HepG2 (cell line): ENCODE results near the gene CREG1. TPM values are rescaled to one million over a fixed set of nuclear protein-coding genes. Genes with fewer than 3 reads are reported as not detected.

Experiments used
- ATF2 ChIP-seq: sonication (generic); formaldehyde crosslinking; IDR thresholded peaks from 2 replicates; pipeline ENCODE4 v1.4.0; 2020; ENCODE audit warnings: missing genetic modification reagents
- CBX2 ChIP-seq, 2 experiments: fragments of 200-600 bp in 1 of 2; sonication (generic); formaldehyde crosslinking in 1 of 2; IDR thresholded peaks; 2 replicates each; pipeline versions ENCODE4 v1.7.0 to v1.8.1; 2018 to 2022; ENCODE audit warnings: low read depth in 2 of 2, low read length in 1 of 2, mild to moderate bottlenecking in 1 of 2, missing genetic modification reagents in 1 of 2
- HMGA1 ChIP-seq: sonication (generic); formaldehyde crosslinking; conservative IDR thresholded peaks from 2 replicates; pipeline ENCODE4 v1.4.0; 2020; ENCODE audit warnings: missing genetic modification reagents
- HMGXB4 ChIP-seq, 2 experiments: sonication (generic) in 1 of 2; formaldehyde crosslinking in 1 of 2; IDR thresholded peaks; 2 replicates each; pipeline versions ENCODE4 v1.4.0 to v1.6.1; 2018 to 2020; ENCODE audit warnings: missing genetic modification reagents in 2 of 2, borderline replicate concordance in 1 of 2, low read depth in 1 of 2, mild to moderate bottlenecking in 1 of 2, missing biosample characterization in 1 of 2
- KMT2B ChIP-seq: IDR thresholded peaks from 2 replicates; pipeline ENCODE4 v1.6.1; 2016; ENCODE audit warnings: missing genetic modification reagents, missing compliant biosample characterization
- MAZ ChIP-seq, 2 experiments: sonication (generic) in 1 of 2; formaldehyde crosslinking in 1 of 2; IDR thresholded peaks; 2 replicates each; pipeline versions ENCODE4 v1.5.0 to v1.6.1; 2012 to 2020; ENCODE audit warnings: low read depth in 2 of 2, mild to moderate bottlenecking in 2 of 2, borderline replicate concordance in 1 of 2, improper control_type of control experiment in 1 of 2, low read length in 1 of 2, missing genetic modification reagents in 1 of 2, moderate library complexity in 1 of 2
- MXD4 ChIP-seq: IDR thresholded peaks from 2 replicates; pipeline ENCODE4 v1.6.1; 2016; ENCODE audit warnings: mild to moderate bottlenecking, missing biosample characterization, missing genetic modification reagents
- MYNN ChIP-seq: sonication (generic); formaldehyde crosslinking; IDR thresholded peaks from 2 replicates; pipeline ENCODE4 v1.4.0; 2020; ENCODE audit warnings: mild to moderate bottlenecking, low read depth, missing genetic modification reagents
- NCOA2 ChIP-seq: sonication (generic); formaldehyde crosslinking; IDR thresholded peaks from 2 replicates; pipeline ENCODE4 v1.8.0; 2022; ENCODE audit warnings: inconsistent platforms
- PHF20 ChIP-seq: sonication (generic); formaldehyde crosslinking; IDR thresholded peaks from 2 replicates; pipeline ENCODE4 v1.5.0; 2020; ENCODE audit warnings: mild to moderate bottlenecking, missing genetic modification reagents
- PTBP1 ChIP-seq: fragments of 200-400 bp; formaldehyde crosslinking; IDR thresholded peaks from 2 replicates; pipeline ENCODE4 v1.6.1; 2018; ENCODE audit warnings: low read length, low read depth; ENCODE audit not compliant: poor library complexity, severe bottlenecking
- TEAD3 ChIP-seq: optimal IDR thresholded peaks from 2 replicates; pipeline ENCODE3; 2016; ENCODE audit warnings: borderline replicate concordance
- U2AF1 ChIP-seq: fragments of 200-400 bp; formaldehyde crosslinking; optimal IDR thresholded peaks from 2 replicates; pipeline ENCODE3; 2017; ENCODE audit warnings: mild to moderate bottlenecking, low read depth, low read length
- ZBED4 ChIP-seq: sonication (generic); formaldehyde crosslinking; IDR thresholded peaks from 2 replicates; pipeline ENCODE4 v1.4.0; 2020; ENCODE audit warnings: missing genetic modification reagents, borderline replicate concordance
- ZMYM2 ChIP-seq: sonication (generic); formaldehyde crosslinking; IDR thresholded peaks from 2 replicates; pipeline ENCODE4 v1.8.0; 2022; ENCODE audit warnings: mild to moderate bottlenecking, missing genetic modification reagents
- ZNF337 ChIP-seq: sonication (generic); formaldehyde crosslinking; IDR thresholded peaks from 2 replicates; pipeline ENCODE4 v1.5.1; 2020; ENCODE audit warnings: missing genetic modification reagents, low read depth, mild to moderate bottlenecking, borderline replicate concordance
- ZNF619 ChIP-seq: sonication (generic); formaldehyde crosslinking; IDR thresholded peaks from 2 replicates; pipeline ENCODE4 v1.4.0; 2020; ENCODE audit warnings: mild to moderate bottlenecking, missing genetic modification reagents
- ZNF660 ChIP-seq: sonication (generic); formaldehyde crosslinking; IDR thresholded peaks from 2 replicates; pipeline ENCODE4 v1.5.1; 2020; ENCODE audit warnings: mild to moderate bottlenecking, low read depth, missing genetic modification reagents, borderline replicate concordance
- ZNF678 ChIP-seq: sonication (generic); formaldehyde crosslinking; IDR thresholded peaks from 2 replicates; pipeline ENCODE4 v1.4.0; 2020; ENCODE audit warnings: mild to moderate bottlenecking, missing genetic modification reagents
- ZNF747 ChIP-seq: sonication (generic); formaldehyde crosslinking; IDR thresholded peaks from 2 replicates; pipeline ENCODE4 v1.8.1; 2023; ENCODE audit warnings: missing genetic modification reagents, mild to moderate bottlenecking, borderline replicate concordance
- polyA plus RNA-seq, 8 experiments: library from polyadenylated mRNA; depleted of rRNA in 3 of 8; stranded (reverse) in 7 of 8; unstranded in 1 of 8; fragments of >200 nt; fragmentation: Illumina TruSeq in 4 of 8; extraction: Trizol in 4 of 8; gene quantifications; 2 replicates each; pipeline versions ENCODE4 v1.2.1 to v1.2.3, GENCODE V29; 2011 to 2016; ENCODE audit warnings: low read depth in 4 of 8, missing spikeins in 1 of 8, mixed read lengths in 1 of 8; ENCODE audit not compliant: insufficient read depth in 1 of 8
- total RNA-seq, 5 experiments: library from RNA; depleted of rRNA; stranded (reverse); fragments of >200 nt; fragmentation: Illumina TruSeq; extraction: Trizol; gene quantifications; 2 replicates each; pipeline ENCODE4 v1.2.3, GENCODE V29; 2016; ENCODE audit warnings: low read depth in 1 of 5

The CREG1 gene
- total and polyA plus RNA-seq, 2 of the 13 experiments (the other 11 are each of a cell fraction or from before 2014, with no cell fraction given) = 31.3 to 33.5 TPM

GRCh38 chr1:167553136-167554027 lies at the start of gene CREG1 (continued):
- peak; percentile 7; the same call in 1 of the 2 replicates for TF ChIP-seq MXD4 (CRISPR knock-in tag)
- no peak for TF ChIP-seq ZMYM2 (CRISPR knock-in tag)
- TF ChIP-seq PTBP1 = no peak
- TF ChIP-seq ATF2 (CRISPR knock-in tag) = no peak
- 0 out of 2 replicates have a peak, but pooled peaks have one; percentile 33 for TF ChIP-seq ZNF747 (CRISPR knock-in tag)
- no peak for TF ChIP-seq U2AF1
- TF ChIP-seq HMGXB4 (CRISPR knock-in tag; IDR thresholded peaks at IDR 0.05; ENCODE audit: borderline replicate concordance in 1 of 2, low read depth in 1 of 2) = peak in 1 of 2 experiments; percentile 42; a peak in 1 of 4 replicates
- no peak for TF ChIP-seq KMT2B
- TF ChIP-seq ZBED4 (CRISPR knock-in tag) = no peak
- TF ChIP-seq HMGA1 = no peak
- no peak for TF ChIP-seq ZNF337 (CRISPR knock-in tag)
- TF ChIP-seq PHF20 (CRISPR knock-in tag) = no peak; the same call in 1 of the 2 replicates
- peak; percentile 74 for TF ChIP-seq TEAD3
- no peak for TF ChIP-seq ZNF619
- TF ChIP-seq CBX2 (IDR thresholded peaks at IDR 0.05; ENCODE audit: low read depth, low read length) = no peak
- no peak for TF ChIP-seq CBX2 (CRISPR knock-in tag; IDR thresholded peaks at IDR 0.05; ENCODE audit: low read depth)
- TF ChIP-seq MAZ (IDR thresholded peaks at IDR 0.05; ENCODE audit: borderline replicate concordance, low read depth, low read length) = 0 out of 2 replicates have a peak, but pooled peaks have one; percentile 30
- peak; percentile 83 for TF ChIP-seq MAZ (CRISPR knock-in tag; IDR thresholded peaks at IDR 0.05; ENCODE audit: low read depth)
- no peak for TF ChIP-seq ZNF660 (CRISPR knock-in tag)
- no peak; the same call in 1 of the 2 replicates for TF ChIP-seq NCOA2 (CRISPR knock-in tag)
- peak; percentile 61; the same call in 1 of the 2 replicates for TF ChIP-seq ZNF678
- no peak for TF ChIP-seq MYNN (CRISPR knock-in tag)
